Skin of body (tissue), 2 donors: ENCODE results near the gene BEAN1. TPM values are rescaled to one million over a fixed set of nuclear protein-coding genes. Genes with fewer than 3 reads are reported as not detected.

Experiments used
- DNase-seq: peaks from one replicate; lab custom pipeline; 2025; lab: John Stamatoyannopoulos, UW
- total RNA-seq: library from RNA; depleted of rRNA; stranded (reverse); fragments of >200 nt; gene quantifications from one replicate; pipeline ENCODE4 v1.2.3, GENCODE V29; 2014

The BEAN1 gene
- total RNA-seq, 1 donor from 2014 or later, result 2.5 TPM

DNA sequence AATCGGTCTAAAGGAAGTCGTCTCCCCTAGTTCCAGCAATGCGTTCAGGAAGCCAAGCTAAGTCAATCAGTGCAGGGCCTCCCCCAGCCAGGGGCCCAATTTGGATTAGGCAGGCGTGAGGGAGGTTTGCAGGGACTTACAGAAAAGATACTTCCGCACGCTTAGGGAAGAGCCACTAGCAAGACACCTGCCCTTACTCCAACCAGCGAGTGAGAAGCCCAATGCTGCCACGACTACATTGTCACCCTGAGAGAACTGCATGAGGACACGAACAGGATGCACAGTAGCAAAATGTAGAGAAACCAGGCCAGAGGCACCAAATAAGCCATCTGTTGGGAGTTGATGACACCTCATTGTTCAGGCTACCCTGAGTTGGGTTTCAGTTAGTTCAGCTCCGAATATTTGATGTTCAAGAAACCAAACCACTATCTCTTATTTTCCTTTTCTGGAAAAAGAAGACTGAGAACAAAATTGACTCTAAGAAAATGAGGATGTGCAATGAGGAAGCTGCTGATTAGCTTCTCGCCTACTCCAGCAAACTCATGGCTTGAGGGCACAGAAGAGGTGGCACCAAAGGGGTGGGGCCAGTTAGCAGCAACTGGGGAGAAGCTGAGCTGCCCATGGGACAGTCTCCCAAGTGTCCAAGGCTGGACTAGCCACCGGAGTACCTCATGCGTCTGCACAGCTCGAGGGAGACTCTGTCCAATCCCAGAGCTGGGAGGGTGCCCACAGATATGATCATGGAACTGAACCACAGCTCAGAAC is 93.5 kb downstream of the BEAN1 start:
- DNase-seq, result no peak

DNA sequence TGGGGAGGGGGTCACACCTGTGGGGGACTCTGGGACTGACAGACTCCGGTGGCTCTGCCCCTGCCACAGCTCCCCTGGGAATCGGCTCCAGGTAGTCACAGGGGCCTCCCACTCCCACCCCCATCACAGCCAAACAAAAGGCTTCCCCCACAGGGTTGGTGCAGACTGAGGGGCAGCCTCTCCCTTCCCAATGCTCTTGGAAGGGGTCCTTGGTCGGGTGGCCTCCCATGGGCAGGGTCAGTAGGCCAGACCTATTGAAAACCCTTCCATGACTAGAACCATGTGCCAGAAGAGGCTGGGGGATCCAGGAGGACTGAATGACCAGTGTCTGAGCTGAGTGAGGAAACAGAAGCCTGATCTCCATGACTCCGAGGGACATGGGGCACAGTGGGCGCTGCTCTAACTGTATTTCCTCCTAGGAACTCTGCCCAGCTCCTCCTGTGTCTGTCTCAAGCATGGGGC is 94.2 kb downstream of the BEAN1 start:
- no peak for DNase-seq

DNA sequence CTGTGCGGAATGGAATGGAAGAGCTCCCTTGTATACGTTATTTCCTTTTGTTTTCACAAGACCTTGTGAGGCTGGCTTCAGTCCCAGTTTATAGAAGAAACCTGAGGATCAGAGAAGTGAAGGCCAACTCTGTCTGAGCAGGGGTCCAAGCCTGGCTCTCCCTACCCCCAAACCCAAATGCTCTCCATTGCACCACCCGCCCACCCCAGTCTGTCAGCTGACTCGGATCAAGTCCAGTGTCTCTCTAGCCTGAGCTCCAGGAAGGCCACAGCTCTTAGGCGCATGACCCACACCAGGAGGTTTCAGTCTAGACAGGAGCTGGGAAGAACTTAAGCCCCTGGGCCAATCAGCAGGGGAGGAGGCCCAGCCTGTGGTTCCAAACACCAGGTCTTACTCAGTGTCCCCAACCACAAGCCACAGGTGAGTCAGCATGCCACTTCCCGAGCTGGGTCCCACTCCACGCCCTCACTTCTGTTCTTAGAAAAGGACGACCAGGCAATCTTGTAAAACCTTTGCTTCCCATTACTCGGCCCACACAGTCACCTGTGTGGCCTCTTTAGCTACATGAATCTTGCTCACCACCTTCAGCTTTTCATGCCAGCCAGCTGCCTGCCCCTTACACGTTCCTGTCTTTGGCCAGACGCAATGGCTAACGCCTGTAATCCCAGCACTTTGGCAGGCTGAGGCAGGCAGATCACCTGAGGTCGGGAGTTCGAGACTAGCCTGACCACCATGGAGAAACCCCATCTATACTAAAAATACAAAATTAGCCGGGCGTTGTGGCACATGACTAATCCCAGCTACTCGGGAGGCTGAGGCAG is 95.1 kb downstream of the BEAN1 start:
- no peak for DNase-seq

DNA sequence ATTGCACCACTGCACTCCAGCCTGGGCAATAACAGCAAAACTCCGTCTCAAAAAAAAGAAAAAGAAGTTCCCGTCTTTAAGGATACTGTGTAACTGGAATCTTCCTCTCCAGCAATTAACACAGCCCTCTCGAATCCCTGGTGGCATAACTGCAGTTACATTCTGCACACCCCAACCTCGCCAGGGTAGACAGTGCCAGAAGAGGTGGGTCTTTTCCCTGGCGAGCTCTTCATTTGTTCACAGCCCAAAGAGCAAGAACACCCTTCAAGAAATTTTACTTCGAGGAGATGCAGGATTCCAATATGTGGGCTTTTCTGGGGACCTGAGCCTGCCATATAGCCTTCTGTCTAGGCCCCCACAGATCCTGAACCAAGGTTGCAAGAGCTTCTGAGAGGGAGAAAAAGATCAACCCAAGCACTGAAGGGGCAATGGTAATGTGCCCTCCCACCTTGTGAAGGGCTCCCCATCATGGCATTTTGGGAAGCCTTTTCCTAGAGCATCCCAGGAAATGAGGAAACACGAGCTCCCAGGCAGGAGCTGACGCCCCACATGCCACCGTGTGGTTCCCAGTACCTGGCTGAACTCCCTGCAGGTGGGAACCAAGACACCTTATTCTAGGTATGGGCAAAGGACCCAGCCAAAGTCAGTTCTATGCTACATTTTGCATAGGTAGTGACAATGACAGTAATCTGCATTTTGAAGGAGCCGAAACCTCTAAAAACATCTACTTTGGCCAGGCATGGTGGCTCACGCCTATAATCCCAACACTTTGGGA is 95.9 kb downstream of the BEAN1 start:
- DNase-seq, result no peak

DNA sequence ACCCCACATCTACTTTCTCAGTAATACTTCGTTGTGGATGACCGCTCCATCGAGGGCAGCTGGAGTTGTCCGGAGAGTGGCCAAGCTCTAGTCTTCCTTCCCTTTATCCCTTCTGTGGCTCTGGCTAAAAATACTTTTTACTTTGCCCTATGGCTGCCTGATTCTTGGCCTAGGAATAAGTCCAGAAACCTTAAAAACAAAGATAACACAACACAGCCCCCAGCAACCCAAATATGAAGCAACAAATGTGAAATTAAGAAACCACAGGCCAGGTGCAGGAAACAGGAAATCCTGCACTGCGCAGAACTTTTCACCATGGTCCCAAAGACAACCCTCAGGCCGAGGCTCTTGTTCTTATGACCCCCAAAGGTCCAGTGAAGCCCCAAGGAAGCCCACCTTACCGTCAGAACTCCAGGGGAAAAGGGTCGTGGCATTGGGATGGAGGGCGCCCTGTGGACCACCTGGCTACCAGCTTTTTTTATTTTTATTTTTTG is 96.8 kb downstream of the BEAN1 start:
- no peak for DNase-seq

DNA sequence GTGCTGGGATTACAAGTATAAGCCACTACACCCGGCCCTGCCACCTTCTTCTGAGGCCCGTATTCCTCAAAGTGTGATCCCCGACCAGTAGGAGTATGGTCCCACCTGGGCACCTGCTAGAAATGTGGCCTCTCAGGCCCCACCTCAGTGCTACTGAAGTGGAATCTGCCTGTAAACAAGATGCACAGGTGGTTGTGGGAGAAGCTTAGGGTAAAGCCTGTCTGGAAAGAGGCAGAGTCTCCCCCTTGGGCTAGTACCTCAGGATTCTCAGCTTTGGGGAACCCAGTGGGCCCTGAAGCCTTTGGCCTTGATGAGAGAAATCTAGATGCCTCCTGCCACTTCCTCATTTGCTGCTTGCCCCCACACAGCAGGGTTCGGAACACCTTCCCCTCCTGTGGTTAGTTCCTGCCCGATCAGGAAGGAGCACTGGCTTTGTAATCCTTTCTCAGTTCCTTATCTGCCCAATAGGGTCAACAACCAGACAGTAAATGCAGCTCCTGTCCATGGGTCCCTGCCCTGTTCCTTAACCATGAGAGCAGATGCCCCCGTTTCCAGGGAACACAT is 97.6 kb downstream of the BEAN1 start:
- no peak for DNase-seq

DNA sequence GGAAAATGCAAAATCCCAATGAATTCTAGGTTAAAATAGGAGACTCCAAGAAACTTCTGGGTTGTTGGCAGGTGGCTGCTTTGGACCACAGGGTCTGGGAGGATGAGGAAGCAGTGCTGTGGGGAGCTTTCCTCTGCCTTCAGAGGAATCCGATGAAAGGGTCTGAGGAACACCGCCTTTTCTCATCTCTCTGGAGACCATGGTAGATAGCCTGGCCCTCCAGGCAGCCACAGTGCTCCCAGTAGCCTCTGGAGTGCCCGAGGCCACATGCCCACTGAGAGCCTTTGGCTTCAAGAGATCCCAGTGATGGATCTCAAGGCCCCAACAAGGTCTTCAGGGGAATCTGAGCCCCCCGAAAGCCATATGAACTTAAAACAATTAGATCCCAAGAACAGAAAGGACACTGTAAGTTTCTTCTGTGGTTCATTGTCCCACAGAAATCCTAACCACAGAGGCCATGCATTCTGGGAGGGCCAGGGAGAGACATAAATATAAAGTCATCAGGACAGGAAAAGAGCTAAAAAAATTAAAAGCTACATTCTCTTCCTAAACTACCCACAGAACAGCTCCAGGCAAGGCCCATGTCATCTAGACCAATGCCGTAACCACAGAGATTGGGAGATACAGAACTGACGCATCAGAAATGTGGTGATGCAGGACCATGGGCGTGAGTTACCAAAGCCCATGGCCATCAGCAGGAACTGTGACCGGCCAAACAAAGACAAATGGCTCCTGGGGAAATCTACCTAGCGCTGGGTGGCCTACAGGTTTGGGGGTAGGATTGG is 98.5 kb downstream of the BEAN1 start:
- DNase-seq, result no peak

DNA sequence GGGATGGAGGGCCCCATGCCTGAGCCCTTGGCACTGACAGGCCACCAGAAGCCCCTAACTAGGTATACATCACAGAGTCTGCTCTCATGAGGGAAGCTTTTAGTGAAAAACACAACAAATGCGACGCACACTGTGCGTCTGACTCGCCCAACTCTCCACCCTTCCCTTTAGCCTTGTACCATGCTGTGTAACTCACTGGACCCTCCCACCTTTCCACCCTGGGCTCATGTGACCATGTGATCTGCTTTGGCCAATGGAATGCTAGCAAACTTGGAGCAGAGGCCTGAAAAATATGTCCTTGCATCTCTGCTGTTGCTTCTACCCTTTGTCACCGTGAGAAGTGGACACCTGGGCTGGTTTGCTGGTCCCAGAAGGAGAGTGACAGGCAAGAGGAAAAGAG is 101.2 kb downstream of the BEAN1 start:
- no peak for DNase-seq

DNA sequence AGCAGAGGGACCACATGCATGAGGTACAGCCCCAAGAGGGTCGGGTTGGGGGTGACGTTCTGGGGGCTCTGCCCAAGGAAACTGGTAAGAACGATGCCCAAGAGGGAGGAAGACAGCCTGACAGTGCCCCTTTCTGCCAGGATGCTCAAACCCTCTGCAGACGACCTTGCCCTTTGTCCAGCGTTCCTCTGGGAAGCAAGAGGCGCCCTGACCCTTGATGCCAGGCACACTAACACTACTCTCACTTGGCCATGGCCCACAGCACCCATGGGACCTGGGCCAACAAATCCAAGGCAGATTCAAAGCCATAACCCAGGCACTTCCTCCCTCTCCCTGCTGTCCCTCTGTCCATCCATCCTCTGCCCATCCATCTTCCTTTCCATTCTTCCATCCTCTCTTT is 102.4 kb downstream of the BEAN1 start:
- no peak for DNase-seq

Other genes with a start within 250 kb of the BEAN1 start
- 28.5 TPM for gene CDH5, start 60.6 kb upstream of the BEAN1 start, total RNA-seq
- gene TK2, start 122.8 kb downstream of the BEAN1 start, total RNA-seq, result 20.2 TPM
- 35.5 TPM for gene CKLF, start 125.3 kb downstream of the BEAN1 start, total RNA-seq
- gene CMTM1, start 139.1 kb downstream of the BEAN1 start, total RNA-seq, result 2.0 TPM
- 2.5 TPM for gene CMTM2, start 152.2 kb downstream of the BEAN1 start, total RNA-seq
- gene CMTM3, start 177.4 kb downstream of the BEAN1 start, total RNA-seq, result 20.5 TPM